Measurements from ENCODE around the gene GAMT.

The GAMT gene

DNA sequence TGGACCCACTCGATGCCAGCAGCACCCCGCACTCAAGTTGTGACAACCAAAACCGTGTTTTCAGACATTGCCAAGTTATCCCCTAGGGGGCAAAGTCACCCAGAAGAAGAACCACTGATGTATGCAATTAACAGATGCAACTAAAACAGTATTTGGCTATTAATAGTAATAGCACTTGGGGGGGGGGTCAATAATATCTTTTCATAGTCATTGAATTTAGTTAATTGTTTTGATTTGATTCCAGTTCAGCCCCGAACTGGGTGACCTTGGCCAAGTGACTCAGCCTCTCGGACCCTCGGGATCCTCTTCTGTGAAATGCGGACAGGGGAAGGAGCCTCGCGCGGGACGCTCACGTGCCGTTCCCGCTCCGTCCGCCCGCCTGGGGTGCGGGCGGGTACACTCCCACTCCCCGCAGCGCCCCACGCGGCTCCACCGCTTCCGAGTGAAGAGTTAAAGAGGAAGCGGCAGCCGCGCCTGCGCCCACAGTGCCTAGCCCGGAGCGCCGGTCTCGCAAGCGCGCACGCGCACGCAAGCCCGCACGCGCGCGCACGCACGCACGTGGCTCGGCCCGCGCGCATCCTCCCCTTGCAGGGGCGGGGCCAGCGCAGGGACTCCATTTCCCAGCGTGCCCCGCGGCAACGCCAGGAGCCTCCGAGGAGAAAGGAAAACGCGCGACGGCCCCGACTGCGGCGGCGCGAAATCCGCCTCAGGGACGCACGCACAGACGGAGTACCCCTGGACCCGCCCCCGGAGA lies 5.6 kb upstream of the GAMT start:
- peak; percentile 79 for DNase-seq (ENCODE audit: low read depth, low spot score)
- ChIA-PET CTCF (interaction anchor here (1.2 kb wide), 1 partner anchor 10 kb away, joined by 3 read pairs; no protein-coding TSS in a partner anchor), POLR2A (interaction anchor here (1.0 kb wide), 1 partner anchor 132 kb away, joined by 3 read pairs; the partner anchor contains the start of gene FAM174C)
- TF ChIP-seq, protein P1, sequence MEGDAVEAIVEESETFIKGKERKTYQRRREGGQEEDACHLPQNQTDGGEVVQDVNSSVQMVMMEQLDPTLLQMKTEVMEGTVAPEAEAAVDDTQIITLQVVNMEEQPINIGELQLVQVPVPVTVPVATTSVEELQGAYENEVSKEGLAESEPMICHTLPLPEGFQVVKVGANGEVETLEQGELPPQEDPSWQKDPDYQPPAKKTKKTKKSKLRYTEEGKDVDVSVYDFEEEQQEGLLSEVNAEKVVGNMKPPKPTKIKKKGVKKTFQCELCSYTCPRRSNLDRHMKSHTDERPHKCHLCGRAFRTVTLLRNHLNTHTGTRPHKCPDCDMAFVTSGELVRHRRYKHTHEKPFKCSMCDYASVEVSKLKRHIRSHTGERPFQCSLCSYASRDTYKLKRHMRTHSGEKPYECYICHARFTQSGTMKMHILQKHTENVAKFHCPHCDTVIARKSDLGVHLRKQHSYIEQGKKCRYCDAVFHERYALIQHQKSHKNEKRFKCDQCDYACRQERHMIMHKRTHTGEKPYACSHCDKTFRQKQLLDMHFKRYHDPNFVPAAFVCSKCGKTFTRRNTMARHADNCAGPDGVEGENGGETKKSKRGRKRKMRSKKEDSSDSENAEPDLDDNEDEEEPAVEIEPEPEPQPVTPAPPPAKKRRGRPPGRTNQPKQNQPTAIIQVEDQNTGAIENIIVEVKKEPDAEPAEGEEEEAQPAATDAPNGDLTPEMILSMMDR (IDR thresholded peaks at IDR 0.05; ENCODE audit: insufficient read depth, low read length, missing control alignments) = peak; percentile 27
- peak overlapping the region; percentile 68 for H3K4me3 ChIP-seq (ENCODE audit: low read depth, low read length)

DNA sequence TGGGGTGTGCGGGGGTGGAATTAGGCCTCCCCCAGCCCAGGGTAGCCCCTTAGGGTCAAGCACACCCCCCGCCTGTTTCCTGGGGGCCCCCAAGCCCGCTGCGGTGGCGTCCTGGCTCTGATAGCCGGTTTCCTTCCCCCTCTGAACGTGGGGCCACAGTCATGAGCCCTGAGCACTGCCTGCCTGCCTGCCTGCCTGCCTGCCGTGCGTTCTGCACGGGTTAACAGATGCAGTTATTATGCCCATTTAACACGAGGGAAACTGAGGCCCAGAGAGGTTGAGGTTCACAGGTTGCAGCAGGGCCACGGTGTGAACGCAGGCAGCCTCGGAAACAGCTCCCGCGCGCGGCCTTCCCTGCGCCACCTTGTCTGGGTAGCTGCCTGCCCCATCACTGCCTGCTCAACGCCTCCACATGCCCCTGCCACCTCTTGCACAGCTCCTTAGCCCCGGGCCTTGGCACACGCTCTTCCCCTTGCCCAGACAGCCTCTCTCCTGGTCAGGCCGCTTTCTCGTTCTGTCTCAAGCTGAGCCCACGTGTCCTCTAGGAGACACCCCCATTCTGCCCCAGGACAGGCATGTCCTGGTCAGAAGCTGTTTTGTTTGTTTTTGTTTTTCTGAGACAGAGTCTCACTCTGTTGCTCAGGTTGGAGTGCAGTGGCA lies 1.2 kb upstream of the GAMT start:
- ChIA-PET CTCF (interaction anchor here (0.6 to 1.9 kb wide), 8 partner anchors 8 to 85 kb away, joined by 3 to 6 read pairs (median 4); no protein-coding TSS in a partner anchor), POLR2A (interaction anchor here (0.9 to 1.1 kb wide), 2 partner anchors 12 to 127 kb away, joined by 4 to 5 read pairs; partner anchors contain the start of gene FAM174C)
- no peak for DNase-seq (ENCODE audit: low read depth, low spot score)
- TF ChIP-seq, protein P1 (IDR thresholded peaks at IDR 0.05; ENCODE audit: insufficient read depth, low read length, missing control alignments) = no peak
- H3K4me3 ChIP-seq (ENCODE audit: low read depth, low read length) = no peak overlapping the region

DNA sequence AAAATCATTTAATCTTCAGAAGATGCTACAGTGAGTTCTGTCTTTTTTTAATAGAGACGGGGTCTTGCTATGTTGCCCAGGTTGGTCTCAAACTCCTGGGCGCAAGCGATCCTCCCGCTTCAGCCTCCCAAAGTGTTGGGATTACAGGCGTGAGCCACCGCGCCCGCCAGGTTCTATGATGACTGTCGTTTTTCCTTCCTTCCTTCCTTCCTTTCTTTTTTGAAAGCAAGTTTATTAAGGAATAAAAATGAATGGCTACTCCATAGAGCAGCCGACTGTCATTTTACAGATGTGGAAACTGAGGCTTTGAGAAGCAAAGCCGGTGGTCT lies 511 bp upstream of the GAMT start:
- TF ChIP-seq, protein P1 (IDR thresholded peaks at IDR 0.05; ENCODE audit: insufficient read depth, low read length, missing control alignments) = no peak
- ChIA-PET POLR2A (no interaction called here), CTCF (interaction anchor here (1.1 to 1.5 kb wide), 4 partner anchors 10 to 81 kb away, joined by 3 to 6 read pairs (median 5); no protein-coding TSS in a partner anchor)
- peak overlapping the region; percentile 67 for H3K4me3 ChIP-seq (ENCODE audit: low read depth, low read length)
- no peak for DNase-seq (ENCODE audit: low read depth, low spot score)

DNA sequence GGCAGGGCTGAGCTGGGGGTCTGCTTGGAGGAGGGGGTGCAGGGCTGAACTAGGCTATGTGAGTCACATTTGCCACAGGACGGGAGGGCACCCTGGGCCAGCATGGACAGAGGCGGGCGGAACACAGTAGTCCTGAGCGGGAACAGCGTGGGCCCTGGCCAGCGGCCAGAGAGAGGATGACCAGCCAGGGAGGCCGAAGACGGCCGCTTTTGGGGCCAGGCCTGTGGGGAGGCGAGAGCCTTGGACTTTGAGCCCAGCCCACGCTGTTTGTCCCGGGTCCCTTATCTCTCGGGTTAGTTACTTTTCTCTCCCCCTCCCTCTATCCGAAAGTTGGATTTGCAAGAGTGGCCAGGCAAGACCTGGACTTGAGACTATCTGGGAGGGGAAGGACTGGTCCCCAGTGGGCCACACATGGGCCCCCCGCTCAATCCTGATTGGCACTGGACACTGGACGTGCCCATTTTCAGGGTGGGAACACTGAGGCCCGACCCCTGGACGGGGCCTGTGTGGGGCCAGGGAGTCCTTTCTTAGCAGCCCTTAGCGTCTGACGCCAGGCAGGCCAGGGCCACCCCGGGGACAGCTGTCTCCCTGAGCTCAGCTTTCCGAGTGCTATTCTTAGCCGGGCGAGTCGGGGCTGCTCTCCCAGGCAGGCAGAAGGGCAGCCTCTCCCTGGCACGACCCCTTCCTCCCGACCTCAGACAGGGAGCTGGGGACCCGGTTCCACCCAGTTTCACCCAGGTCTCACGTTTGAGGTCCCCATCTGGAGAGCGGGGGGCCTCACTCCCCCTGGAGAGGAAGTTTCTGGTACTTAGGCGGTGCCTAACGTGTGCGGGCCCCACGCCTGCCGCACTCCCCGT lies 833 bp downstream of the GAMT start:
- peak overlapping the region; percentile 67 for H3K4me3 ChIP-seq (ENCODE audit: low read depth, low read length)
- no peak for DNase-seq (ENCODE audit: low read depth, low spot score)
- POLR2A ChIA-PET = no interaction called here
- CTCF ChIA-PET = interaction anchor here (0.6 to 1.0 kb wide), 3 partner anchors 12 to 121 kb away, joined by 3 read pairs; no protein-coding TSS in a partner anchor
- TF ChIP-seq, protein P1 (IDR thresholded peaks at IDR 0.05; ENCODE audit: insufficient read depth, low read length, missing control alignments) = no peak

DNA sequence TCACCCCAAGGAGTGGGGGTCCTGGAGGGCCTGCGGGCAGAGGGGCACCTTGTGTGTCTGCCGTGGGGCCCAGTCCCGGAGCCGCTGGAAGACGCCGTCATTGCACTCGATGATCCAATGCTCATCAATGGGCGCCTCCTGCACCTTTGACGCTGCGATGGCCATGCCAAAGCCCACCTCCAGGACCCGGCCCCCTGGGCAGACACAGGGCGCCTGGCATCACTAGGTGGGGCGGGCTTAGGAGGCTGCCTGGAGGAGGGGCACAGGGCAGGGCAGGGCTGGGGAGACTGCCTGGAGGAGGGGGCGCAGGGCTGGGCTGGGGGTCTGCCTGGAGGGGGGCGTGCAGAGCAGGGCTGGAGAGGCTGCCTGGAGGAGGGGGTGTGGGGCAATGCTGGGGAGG lies 1.6 kb downstream of the GAMT start:
- no peak overlapping the region for H3K4me3 ChIP-seq (ENCODE audit: low read depth, low read length)
- TF ChIP-seq, protein P1 (IDR thresholded peaks at IDR 0.05; ENCODE audit: insufficient read depth, low read length, missing control alignments) = no peak
- no peak for DNase-seq (ENCODE audit: low read depth, low spot score)
- ChIA-PET POLR2A (no interaction called here), CTCF (no interaction called here)

Data from AG04449 (cell line).